ENCODE results near the gene SHLD1.

The SHLD1 gene

DNA sequence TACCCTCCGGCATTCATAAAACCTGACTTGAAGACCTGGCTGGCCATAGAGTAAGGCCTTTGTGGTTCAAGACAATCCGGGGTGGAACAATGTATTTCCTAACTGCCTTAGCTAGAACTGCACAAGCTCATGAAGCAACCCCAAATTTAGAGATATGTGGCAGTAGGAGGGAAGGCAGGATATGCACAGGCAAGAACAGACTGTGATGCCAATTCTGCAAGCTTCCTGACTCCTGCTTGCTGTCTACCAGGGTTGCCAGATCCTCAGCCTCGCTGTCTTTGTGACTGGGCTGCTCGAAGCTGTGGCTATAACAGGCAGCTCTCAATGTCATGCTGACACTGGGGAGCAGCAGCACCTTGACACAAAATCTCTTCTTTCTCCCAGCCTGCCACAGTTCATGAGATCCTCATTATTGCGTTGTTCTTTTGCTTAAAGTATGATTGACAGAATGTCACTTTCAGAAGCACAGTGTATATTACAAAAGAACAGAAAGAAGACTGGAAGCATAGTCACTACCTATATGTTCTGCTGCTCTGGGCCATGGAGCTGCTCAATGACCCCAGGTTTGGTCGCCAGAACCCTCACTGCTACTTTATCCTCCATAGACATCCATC is 18.3 kb upstream of the SHLD1 start:
- no peak overlapping the region for H2AFZ ChIP-seq (ENCODE audit: low read length)

DNA sequence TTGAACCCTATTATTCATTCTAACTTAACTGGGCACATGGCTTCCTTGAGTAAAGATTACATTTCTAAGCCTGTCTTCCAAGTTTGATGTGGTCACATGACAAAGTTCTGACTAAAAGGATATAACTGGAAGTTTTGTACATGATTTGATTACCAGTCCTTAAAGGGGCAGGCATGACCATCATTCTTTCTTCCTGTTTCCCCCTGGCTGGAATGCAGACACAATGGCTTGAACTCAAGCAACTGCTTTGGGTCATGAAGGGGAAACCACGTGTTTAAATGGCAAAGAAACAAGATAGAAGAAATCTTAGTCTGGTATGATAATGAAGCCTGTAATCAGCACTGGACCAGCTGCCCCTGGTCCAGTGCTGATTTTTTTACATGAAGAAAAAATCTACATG is 15.6 kb upstream of the SHLD1 start:
- no peaks in the 10 kb centered on the region for H3F3A ChIP-seq (ENCODE audit: insufficient read depth, low read length)
- no peak for DNase-seq
- no peak overlapping the region for H3K4me3 ChIP-seq (ENCODE audit: low read length)
- H4K20me1 ChIP-seq (ENCODE audit: insufficient read depth, low read length) = no peaks in the 10 kb centered on the region
- H3K79me2 ChIP-seq (ENCODE audit: low read length) = no peaks in the 10 kb centered on the region
- no peak overlapping the region for H3K27ac ChIP-seq (ENCODE audit: low read length)
- H3K4me1 ChIP-seq (ENCODE audit: low read length) = no peaks in the 10 kb centered on the region
- no peaks in the 10 kb centered on the region for H3K36me3 ChIP-seq (replicated peaks; ENCODE audit: insufficient read depth, low read length)
- H3K9me2 ChIP-seq (replicated peaks; ENCODE audit: insufficient read depth, low read length) = no peaks in the 10 kb centered on the region
- no peak overlapping the region for H2AFZ ChIP-seq (ENCODE audit: low read length)
- no peak overlapping the region for H3K9ac ChIP-seq (ENCODE audit: low read length)
- H3K9me3 ChIP-seq (replicated peaks; ENCODE audit: insufficient read depth, low read length) = no peaks in the 10 kb centered on the region
- no peak for TF ChIP-seq EZH2phosphoT487 (IDR thresholded peaks at IDR 0.05; ENCODE audit: low read length)
- TF ChIP-seq, protein P1, sequence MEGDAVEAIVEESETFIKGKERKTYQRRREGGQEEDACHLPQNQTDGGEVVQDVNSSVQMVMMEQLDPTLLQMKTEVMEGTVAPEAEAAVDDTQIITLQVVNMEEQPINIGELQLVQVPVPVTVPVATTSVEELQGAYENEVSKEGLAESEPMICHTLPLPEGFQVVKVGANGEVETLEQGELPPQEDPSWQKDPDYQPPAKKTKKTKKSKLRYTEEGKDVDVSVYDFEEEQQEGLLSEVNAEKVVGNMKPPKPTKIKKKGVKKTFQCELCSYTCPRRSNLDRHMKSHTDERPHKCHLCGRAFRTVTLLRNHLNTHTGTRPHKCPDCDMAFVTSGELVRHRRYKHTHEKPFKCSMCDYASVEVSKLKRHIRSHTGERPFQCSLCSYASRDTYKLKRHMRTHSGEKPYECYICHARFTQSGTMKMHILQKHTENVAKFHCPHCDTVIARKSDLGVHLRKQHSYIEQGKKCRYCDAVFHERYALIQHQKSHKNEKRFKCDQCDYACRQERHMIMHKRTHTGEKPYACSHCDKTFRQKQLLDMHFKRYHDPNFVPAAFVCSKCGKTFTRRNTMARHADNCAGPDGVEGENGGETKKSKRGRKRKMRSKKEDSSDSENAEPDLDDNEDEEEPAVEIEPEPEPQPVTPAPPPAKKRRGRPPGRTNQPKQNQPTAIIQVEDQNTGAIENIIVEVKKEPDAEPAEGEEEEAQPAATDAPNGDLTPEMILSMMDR (IDR thresholded peaks at IDR 0.05; ENCODE audit: low read length) = no peak
- TF ChIP-seq EZH2 (optimal IDR thresholded peaks at IDR 0.05; ENCODE audit: low read depth, low read length) = no peak
- no peaks in the 10 kb centered on the region for H3K27me3 ChIP-seq (replicated peaks; ENCODE audit: insufficient read depth, low read length)
- no peak overlapping the region for H3K4me2 ChIP-seq (ENCODE audit: low read depth, low read length)

More for the DNA sequence above, 18.3 kb upstream of the SHLD1 start:
- Histone ChIP-seq H3F3A (ENCODE audit: insufficient read depth, low read length) (no peaks in the 10 kb centered on the region), H3K9me3 (replicated peaks; ENCODE audit: insufficient read depth, low read length) (no peaks in the 10 kb centered on the region), H3K4me2 (ENCODE audit: low read depth, low read length) (no peak overlapping the region), H3K4me3 (ENCODE audit: low read length) (no peak overlapping the region), H3K27me3 (replicated peaks; ENCODE audit: insufficient read depth, low read length) (no peaks in the 10 kb centered on the region), H3K27ac (ENCODE audit: low read length) (no peak overlapping the region), H3K79me2 (ENCODE audit: low read length) (no peaks in the 10 kb centered on the region), H3K9me2 (replicated peaks; ENCODE audit: insufficient read depth, low read length) (no peaks in the 10 kb centered on the region), H3K36me3 (replicated peaks; ENCODE audit: insufficient read depth, low read length) (no peaks in the 10 kb centered on the region), H3K9ac (ENCODE audit: low read length) (no peak overlapping the region), H3K4me1 (ENCODE audit: low read length) (no peaks in the 10 kb centered on the region), H4K20me1 (ENCODE audit: insufficient read depth, low read length) (no peaks in the 10 kb centered on the region)
- TF ChIP-seq, protein P1 (IDR thresholded peaks at IDR 0.05; ENCODE audit: low read length) = no peak
- no peak for TF ChIP-seq EZH2phosphoT487 (IDR thresholded peaks at IDR 0.05; ENCODE audit: low read length)
- TF ChIP-seq EZH2 (optimal IDR thresholded peaks at IDR 0.05; ENCODE audit: low read depth, low read length) = no peak
- no peak for DNase-seq

DNA sequence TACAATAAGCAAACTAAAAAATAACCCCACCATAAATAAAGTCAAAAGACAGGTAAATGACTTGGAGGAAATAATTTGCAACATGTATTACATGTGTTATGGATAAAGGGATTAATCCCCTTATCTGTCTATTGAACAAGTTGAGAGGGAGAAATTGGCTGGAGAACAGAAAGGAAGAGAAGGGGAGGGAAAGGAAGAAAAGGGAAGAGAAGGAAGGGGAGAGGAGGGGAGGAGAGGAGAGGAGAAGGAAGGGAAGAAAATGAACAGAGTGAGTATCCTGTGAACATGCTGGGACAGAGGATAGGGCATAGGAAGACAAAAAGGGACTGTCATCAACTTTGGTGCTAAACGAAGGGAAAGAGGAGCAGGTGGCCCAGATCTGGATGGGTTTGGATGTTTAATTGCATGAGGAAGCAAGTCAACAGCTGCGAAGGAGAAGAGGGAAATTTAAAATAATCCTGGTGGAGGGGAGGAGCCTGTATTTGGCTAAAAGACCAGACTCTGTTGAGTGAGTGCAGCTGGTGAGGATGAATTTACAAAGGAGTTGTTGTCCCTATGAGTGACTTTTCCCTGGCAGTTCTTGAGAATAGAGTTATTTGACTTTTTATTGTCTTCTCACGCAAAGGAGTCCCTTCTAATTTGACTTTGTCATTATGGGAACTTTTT is 14.2 kb upstream of the SHLD1 start:
- Histone ChIP-seq H3K36me3 (replicated peaks; ENCODE audit: insufficient read depth, low read length) (no peaks in the 10 kb centered on the region), H3K27me3 (replicated peaks; ENCODE audit: insufficient read depth, low read length) (no peaks in the 10 kb centered on the region), H3K9ac (ENCODE audit: low read length) (no peak overlapping the region), H3K4me2 (ENCODE audit: low read depth, low read length) (no peak overlapping the region), H3F3A (ENCODE audit: insufficient read depth, low read length) (no peaks in the 10 kb centered on the region), H3K4me3 (ENCODE audit: low read length) (no peak overlapping the region), H3K9me3 (replicated peaks; ENCODE audit: insufficient read depth, low read length) (no peaks in the 10 kb centered on the region), H3K4me1 (ENCODE audit: low read length) (no peaks in the 10 kb centered on the region), H4K20me1 (ENCODE audit: insufficient read depth, low read length) (no peaks in the 10 kb centered on the region), H2AFZ (ENCODE audit: low read length) (no peak overlapping the region), H3K9me2 (replicated peaks; ENCODE audit: insufficient read depth, low read length) (no peaks in the 10 kb centered on the region), H3K27ac (ENCODE audit: low read length) (no peak overlapping the region), H3K79me2 (ENCODE audit: low read length) (no peaks in the 10 kb centered on the region)
- TF ChIP-seq EZH2phosphoT487 (IDR thresholded peaks at IDR 0.05; ENCODE audit: low read length) (no peak), EZH2 (optimal IDR thresholded peaks at IDR 0.05; ENCODE audit: low read depth, low read length) (no peak)
- TF ChIP-seq, protein P1 (IDR thresholded peaks at IDR 0.05; ENCODE audit: low read length) = no peak
- no peak for DNase-seq

All from MM.1S (cell line).